Endothelial cell of umbilical vein (primary cell): ENCODE data around the gene MS4A7. TPM values are rescaled to one million over a fixed set of nuclear protein-coding genes. Genes with fewer than 3 reads are reported as not detected.

ENCODE experiments used
- BruUV-seq: library from RNA; stranded (reverse); fragments of 400-500 nt; replicated peaks from 2 replicates; lab custom pipeline; 2021; lab: Mats Ljungman, UMichigan
- CTCF ChIA-PET: fragments of 300-600, 350-600 bp; sonication (Branson Sonifier 250); formaldehyde crosslinking; loops from one replicate; lab custom pipeline; 2021; ENCODE audit warnings: antibody characterized with exemption, inconsistent platforms; lab: Charles Lee
- POLR2A ChIA-PET: fragments of 300-600, 350-600 bp; sonication (Branson Sonifier 250); formaldehyde crosslinking; loops from one replicate; lab custom pipeline; 2021; ENCODE audit warnings: antibody characterized with exemption, inconsistent platforms; lab: Charles Lee
- DNase-seq: peaks from one replicate; pipeline ENCODE4 v3.0.0-alpha.2; 2011; ENCODE audit warnings: low read depth, low spot score
- FAIRE-seq: peaks from 2 replicates; lab custom pipeline; 2011; peaks lifted over from hg19 to GRCh38; lab: Jason Lieb, UNC
- H2AFZ ChIP-seq: 2 replicates; pipeline ENCODE4 v1.6.0; 2012; ENCODE audit warnings: low read depth, low read length, control low read depth, inconsistent platforms
- H3K27ac ChIP-seq: 2 replicates; pipeline ENCODE4 v1.5.1; 2011; ENCODE audit warnings: low read depth, mild to moderate bottlenecking, control low read depth, low read length, moderate library complexity; ENCODE audit not compliant: insufficient read depth
- H3K27me3 ChIP-seq, 2 experiments: 2 replicates each; pipeline versions ENCODE4 v1.6.0 to v1.6.1; 2011; ENCODE audit warnings: low read length in 2 of 2, mixed read lengths in 1 of 2; ENCODE audit not compliant: control insufficient read depth in 2 of 2, insufficient read depth in 2 of 2
- H3K36me3 ChIP-seq, 2 experiments: 2 replicates in 1 of 2; 3 replicates in 1 of 2; pipeline ENCODE4 v1.5.1; 2011; ENCODE audit warnings: low read length in 2 of 2, mild to moderate bottlenecking in 1 of 2, moderate library complexity in 1 of 2; ENCODE audit not compliant: control insufficient read depth in 2 of 2, insufficient read depth in 2 of 2; ENCODE audit errors: extremely low read depth in 1 of 2
- H3K4me1 ChIP-seq: 3 replicates; pipeline ENCODE4 v1.5.1; 2011; ENCODE audit warnings: mild to moderate bottlenecking, low read length; ENCODE audit not compliant: control insufficient read depth, insufficient read depth; ENCODE audit errors: extremely low read depth
- H3K4me2 ChIP-seq: 2 replicates; pipeline ENCODE4 v1.6.1; 2011; ENCODE audit warnings: low read length, control low read depth, mixed read lengths; ENCODE audit not compliant: insufficient read depth
- H3K4me3 ChIP-seq, 3 experiments: fragments of 200-600 bp in 1 of 3; sonication (generic), shearing (Covaris generic) in 1 of 3; replicated peaks in 1 of 3; 2 replicates each; pipeline ENCODE4 v1.5.1; 2011 to 2016; ENCODE audit warnings: control low read depth in 3 of 3, low read length in 3 of 3, mild to moderate bottlenecking in 2 of 3, inconsistent platforms in 1 of 3, low read depth in 1 of 3, moderate library complexity in 1 of 3; ENCODE audit not compliant: insufficient read depth in 1 of 3
- H3K79me2 ChIP-seq: 2 replicates; pipeline ENCODE4 v1.6.0; 2012; ENCODE audit warnings: low read length, inconsistent platforms; ENCODE audit not compliant: control insufficient read depth, insufficient read depth
- H3K9ac ChIP-seq: replicated peaks from 2 replicates; pipeline ENCODE3; 2011; ENCODE audit warnings: low read length, control low read depth; ENCODE audit not compliant: insufficient read depth; ENCODE audit errors: extremely low read depth
- H3K9me1 ChIP-seq: replicated peaks from 3 replicates; pipeline ENCODE4 v1.6.0; 2011; ENCODE audit warnings: mild to moderate bottlenecking, low read length; ENCODE audit not compliant: control insufficient read depth, insufficient read depth; ENCODE audit errors: extremely low read depth
- H3K9me3 ChIP-seq: replicated peaks from 2 replicates; pipeline ENCODE4 v1.5.1; 2012; ENCODE audit warnings: low read length, inconsistent platforms; ENCODE audit not compliant: control insufficient read depth, insufficient read depth
- H4K20me1 ChIP-seq: replicated peaks from 2 replicates; pipeline ENCODE3; 2011; ENCODE audit warnings: mild to moderate bottlenecking, low read length; ENCODE audit not compliant: control insufficient read depth, insufficient read depth; ENCODE audit errors: extremely low read depth
- CTCF ChIP-seq, 2 donors: IDR thresholded peaks; 1 replicate in 1 of 2; 2 replicates in 1 of 2; pipeline ENCODE4 v1.5.1; 2011; ENCODE audit warnings: low read length in 2 of 2, mild to moderate bottlenecking in 2 of 2, moderate library complexity in 2 of 2, control low read depth in 1 of 2, inconsistent platforms in 1 of 2, low read depth in 1 of 2; ENCODE audit not compliant: insufficient read depth in 1 of 2; ENCODE audit errors: extremely low read depth in 1 of 2
- EZH2 ChIP-seq: IDR thresholded peaks from 2 replicates; pipeline ENCODE4 v1.6.1; 2012; ENCODE audit warnings: borderline replicate concordance, low read depth, mild to moderate bottlenecking, moderate library complexity, low read length, inconsistent platforms; ENCODE audit not compliant: severe bottlenecking
- FOS ChIP-seq: IDR thresholded peaks from 2 replicates; pipeline ENCODE4 v1.6.1; 2011; ENCODE audit warnings: mild to moderate bottlenecking, low read length, moderate library complexity, borderline replicate concordance; ENCODE audit not compliant: insufficient read depth
- GATA2 ChIP-seq: IDR thresholded peaks from 2 replicates; pipeline ENCODE4 v1.7.0; 2011; ENCODE audit warnings: low read depth, mild to moderate bottlenecking, moderate library complexity, mixed read lengths, low read length; ENCODE audit not compliant: insufficient read length, insufficient read depth
- JUN ChIP-seq: IDR thresholded peaks from 2 replicates; pipeline ENCODE4 v1.6.1; 2011; ENCODE audit warnings: borderline replicate concordance, low read depth; ENCODE audit not compliant: insufficient read length, insufficient read depth
- MAX ChIP-seq: IDR thresholded peaks from 2 replicates; pipeline ENCODE4 v1.6.1; 2011; ENCODE audit not compliant: insufficient read depth, insufficient read length
- MYC ChIP-seq: IDR thresholded peaks from one replicate; pipeline ENCODE4 v1.6.1; 2011; ENCODE audit warnings: mild to moderate bottlenecking, low read depth, low read length
- POLR2A ChIP-seq: IDR thresholded peaks from 2 replicates; pipeline ENCODE4 v1.6.1; 2012; ENCODE audit warnings: low read depth, mild to moderate bottlenecking, control low read depth, low read length
- POLR2AphosphoS5 ChIP-seq: IDR thresholded peaks from 2 replicates; pipeline ENCODE4 v1.6.1; 2012; ENCODE audit warnings: low read depth, mild to moderate bottlenecking, control low read depth, low read length, moderate library complexity; ENCODE audit not compliant: insufficient read depth
- dilution Hi-C: fragments of 300-500 bp; cut with MboI; formaldehyde crosslinking; loops from one replicate; pipeline ENCODE4 v1.15.0; 2019; ENCODE audit warnings: low sequenced_read_pairs; ENCODE audit not compliant: extremely low pct_ligation_motif_present
- intact Hi-C: fragments of 100-400 bp; cut with micrococcal nuclease; formaldehyde crosslinking; loops from one replicate; pipeline ENCODE4 v1.10.0; 2022
- polyA plus RNA-seq, 4 experiments: library from polyadenylated mRNA; depleted of rRNA in 3 of 4; stranded (reverse) in 3 of 4; unstranded in 1 of 4; fragments of >200 nt; gene quantifications; 2 replicates each; pipeline versions ENCODE4 v1.2.1 to v1.2.3, GENCODE V29; 2011 to 2012; ENCODE audit warnings: missing spikeins in 1 of 4
- total RNA-seq: library from RNA; stranded (reverse); gene quantifications from 2 replicates; pipeline ENCODE4 v1.2.3, GENCODE V29; 2021

Gene MS4A7
- total and polyA plus RNA-seq, 2 donors (not counting 3 experiments of a cell fraction or from before 2014, with no cell fraction given) = 0.04 TPM; not detected in 1

DNA sequence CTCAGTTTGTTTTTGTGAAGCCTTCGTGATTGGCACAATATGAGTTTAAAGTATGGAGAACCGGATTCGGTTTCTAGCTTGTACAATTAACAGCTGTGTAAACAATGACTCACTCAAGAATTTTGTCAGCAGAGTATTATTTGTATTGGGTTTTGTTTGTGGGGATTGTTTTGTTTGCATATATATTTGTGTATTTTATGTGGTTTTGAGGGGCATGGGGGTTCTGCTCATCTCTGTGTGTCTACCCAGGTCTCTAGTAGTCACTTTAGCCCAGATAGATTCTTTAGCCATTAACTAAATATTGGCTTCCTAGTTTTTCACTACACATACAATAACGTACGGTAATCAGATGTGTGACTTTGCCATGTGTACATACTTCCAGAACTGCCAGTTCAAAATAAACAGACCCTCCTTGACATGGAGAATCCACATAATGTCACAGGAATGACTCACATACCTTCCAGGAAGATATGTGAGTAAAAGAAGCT is 7.5 kb upstream of the MS4A7 start:
- no peak overlapping the region for H3K4me3 ChIP-seq
- no peaks in the 10 kb centered on the region for H3K9me3 ChIP-seq
- no peaks in the 10 kb centered on the region for H3K9me1 ChIP-seq
- no peaks in the 10 kb centered on the region for H4K20me1 ChIP-seq
- peak overlapping the region; percentile 35 for H3K27ac ChIP-seq
- DNase-seq (peak; percentile 72), FAIRE-seq (peak; percentile 89)
- no peak overlapping the region for H3K9ac ChIP-seq
- H3K27me3 ChIP-seq = peaks cover 3 to 6% of the 10 kb centered on the region in 2 experiments
- peaks cover 16% of the 10 kb centered on the region for H3K4me1 ChIP-seq
- no peak for TF ChIP-seq CTCF (IDR thresholded peaks at IDR 0.05; ENCODE audit: extremely low read depth in 1 of 2, insufficient read depth in 1 of 2, low read depth in 1 of 2, low read length in 2 of 2)
- peak; percentile 29 for TF ChIP-seq POLR2AphosphoS5
- TF ChIP-seq JUN = peak; percentile 65
- H3K79me2 ChIP-seq = no peaks in the 10 kb centered on the region
- ChIA-PET CTCF (interaction anchor here (0.8 to 3.4 kb wide), 7 partner anchors 8 to 248 kb away, joined by 3 to 25 read pairs (median 6); no protein-coding TSS in a partner anchor), POLR2A (no interaction called here)
- no peaks in the 10 kb centered on the region for H3K36me3 ChIP-seq
- dilution Hi-C loops (no loop called here), intact Hi-C loops (loop anchor here (2.0 kb wide), 1 partner anchor 202 kb away; no protein-coding TSS in a partner anchor)
- H3K4me2 ChIP-seq = peak overlapping the region; percentile 43
- peak overlapping the region; percentile 61 for H2AFZ ChIP-seq
- BruUV-seq = no TSS peak

GRCh38 chr11:60371386-60371785 is 6.9 kb upstream of the MS4A7 start:
- dilution Hi-C loops (no loop called here), intact Hi-C loops (loop anchor here (2.0 kb wide), 1 partner anchor 203 kb away; no protein-coding TSS in a partner anchor)
- TF ChIP-seq MAX (no peak), POLR2A (no peak), FOS (no peak), JUN (no peak), POLR2AphosphoS5 (no peak), MYC (no peak), EZH2 (no peak), CTCF (IDR thresholded peaks at IDR 0.05; ENCODE audit: extremely low read depth in 1 of 2, insufficient read depth in 1 of 2, low read depth in 1 of 2, low read length in 2 of 2) (no peak), GATA2 (no peak)
- H3K9me1 ChIP-seq = no peaks in the 10 kb centered on the region
- H3K27me3 ChIP-seq = peaks cover 3 to 6% of the 10 kb centered on the region in 2 experiments
- ChIA-PET POLR2A (no interaction called here), CTCF (interaction anchor here (1.4 to 3.4 kb wide), 5 partner anchors 8 to 248 kb away, joined by 5 to 25 read pairs (median 10); no protein-coding TSS in a partner anchor)
- H3K27ac ChIP-seq = peak overlapping the region; percentile 35
- H3K79me2 ChIP-seq = no peaks in the 10 kb centered on the region
- H2AFZ ChIP-seq = no peak overlapping the region
- H3K36me3 ChIP-seq = no peaks in the 10 kb centered on the region
- no peaks in the 10 kb centered on the region for H4K20me1 ChIP-seq
- no peaks in the 10 kb centered on the region for H3K9me3 ChIP-seq
- no peak overlapping the region for H3K9ac ChIP-seq
- peaks cover 16% of the 10 kb centered on the region for H3K4me1 ChIP-seq
- peak overlapping the region; percentile 43 for H3K4me2 ChIP-seq
- no peak for DNase-seq
- H3K4me3 ChIP-seq = no peak overlapping the region
- BruUV-seq = no TSS peak
- FAIRE-seq = no peak
